Transverse colon (tissue), 4 donors: ENCODE results near the gene GAB2.

Source experiments
- POLR2AphosphoS5 ChIP-seq, 3 donors: sonication (generic); formaldehyde crosslinking; IDR thresholded peaks; one replicate each; pipeline ENCODE4 v1.6.1; 2016; ENCODE audit warnings: antibody characterized with exemption in 3 of 3
- TF ChIP-seq, protein P1 (sequence below), 5 experiments: fragments of 200-600 bp in 3 of 5; fragments of 450-650 bp in 2 of 5; sonication (generic) in 3 of 5; IDR thresholded peaks; 1 replicate in 2 of 5; 2 replicates in 3 of 5; pipeline ENCODE4 v1.5.1; 2016 to 2017; ENCODE audit warnings: antibody characterized with exemption in 5 of 5, inconsistent platforms in 3 of 5, mild to moderate bottlenecking in 2 of 5, moderate library complexity in 1 of 5

- TF ChIP-seq, protein P1, sequence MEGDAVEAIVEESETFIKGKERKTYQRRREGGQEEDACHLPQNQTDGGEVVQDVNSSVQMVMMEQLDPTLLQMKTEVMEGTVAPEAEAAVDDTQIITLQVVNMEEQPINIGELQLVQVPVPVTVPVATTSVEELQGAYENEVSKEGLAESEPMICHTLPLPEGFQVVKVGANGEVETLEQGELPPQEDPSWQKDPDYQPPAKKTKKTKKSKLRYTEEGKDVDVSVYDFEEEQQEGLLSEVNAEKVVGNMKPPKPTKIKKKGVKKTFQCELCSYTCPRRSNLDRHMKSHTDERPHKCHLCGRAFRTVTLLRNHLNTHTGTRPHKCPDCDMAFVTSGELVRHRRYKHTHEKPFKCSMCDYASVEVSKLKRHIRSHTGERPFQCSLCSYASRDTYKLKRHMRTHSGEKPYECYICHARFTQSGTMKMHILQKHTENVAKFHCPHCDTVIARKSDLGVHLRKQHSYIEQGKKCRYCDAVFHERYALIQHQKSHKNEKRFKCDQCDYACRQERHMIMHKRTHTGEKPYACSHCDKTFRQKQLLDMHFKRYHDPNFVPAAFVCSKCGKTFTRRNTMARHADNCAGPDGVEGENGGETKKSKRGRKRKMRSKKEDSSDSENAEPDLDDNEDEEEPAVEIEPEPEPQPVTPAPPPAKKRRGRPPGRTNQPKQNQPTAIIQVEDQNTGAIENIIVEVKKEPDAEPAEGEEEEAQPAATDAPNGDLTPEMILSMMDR (IDR thresholded peaks at IDR 0.05) = no peak
- TF ChIP-seq POLR2AphosphoS5 (IDR thresholded peaks at IDR 0.05) = no peak
These were observed 74.3 kb downstream of the GAB2 start for GRCh38 chr11:78343303-78343702.
